ENCODE data around the gene GNAI1.

Gene GNAI1

GRCh38 chr7:80132594-80132993 is 2.0 kb upstream of the GNAI1 start:
- DNase-seq (ENCODE audit: low read depth in 2 of 2), result no peak

- DNase-seq (ENCODE audit: low read depth in 2 of 2), result no peak
Measured at GRCh38 chr7:80133361-80134114, 1.1 kb upstream of the GNAI1 start.

- DNase-seq (ENCODE audit: low read depth in 2 of 2), result no peak
Measured at GRCh38 chr7:80134115-80134535, 506 bp upstream of the GNAI1 start.

- DNase-seq (ENCODE audit: low read depth in 2 of 2), result peak in 1 of 2 experiments; percentile 13
Measured at GRCh38 chr7:80135309-80136104, 876 bp downstream of the GNAI1 start.

- DNase-seq (ENCODE audit: low read depth in 2 of 2), result no peak
Measured at GRCh38 chr7:80136261-80137055, 1.8 kb downstream of the GNAI1 start.

- no peak for DNase-seq (ENCODE audit: low read depth in 2 of 2)
Measured at GRCh38 chr7:80137410-80137809, 2.8 kb downstream of the GNAI1 start.

GRCh38 chr7:80139236-80139635 is 4.6 kb downstream of the GNAI1 start:
- DNase-seq (ENCODE audit: low read depth in 2 of 2), result no peak

- no peak for DNase-seq (ENCODE audit: low read depth in 2 of 2)
Measured at GRCh38 chr7:80140388-80140787, 5.8 kb downstream of the GNAI1 start.

GRCh38 chr7:80141376-80141775 is 6.7 kb downstream of the GNAI1 start:
- no peak for DNase-seq (ENCODE audit: low read depth in 2 of 2)

- no peak for DNase-seq (ENCODE audit: low read depth in 2 of 2)
Measured at GRCh38 chr7:80142853-80143580, 8.4 kb downstream of the GNAI1 start.

- no peak for DNase-seq (ENCODE audit: low read depth in 2 of 2)
Measured at GRCh38 chr7:80145780-80146422, 11.3 kb downstream of the GNAI1 start.

GRCh38 chr7:80146545-80147182 is 12.0 kb downstream of the GNAI1 start:
- no peak for DNase-seq (ENCODE audit: low read depth in 2 of 2)

- no peak for DNase-seq (ENCODE audit: low read depth in 2 of 2)
Measured at GRCh38 chr7:80147543-80148391, 13.1 kb downstream of the GNAI1 start.

GRCh38 chr7:80150611-80151273 is 16.1 kb downstream of the GNAI1 start:
- DNase-seq (ENCODE audit: low read depth in 2 of 2), result no peak

- DNase-seq (ENCODE audit: low read depth in 2 of 2), result peak in 1 of 2 experiments; percentile 2
Measured at GRCh38 chr7:80151274-80151665, 16.6 kb downstream of the GNAI1 start.

GRCh38 chr7:80153446-80153845 is 18.8 kb downstream of the GNAI1 start:
- DNase-seq (ENCODE audit: low read depth in 2 of 2), result no peak

- no peak for DNase-seq (ENCODE audit: low read depth in 2 of 2)
Measured at GRCh38 chr7:80154656-80155333, 20.2 kb downstream of the GNAI1 start.

- DNase-seq (ENCODE audit: low read depth in 2 of 2), result no peak
Measured at GRCh38 chr7:80155374-80155773, 20.7 kb downstream of the GNAI1 start.

Measured in stimulated activated CD4-positive, alpha-beta T cell treated with anti-CD3 and anti-CD28 coated beads, Interleukin-12 subunit alpha, Interleukin-12 subunit beta, amount 100 ng/mL, for 24 hours (primary cell).